AG09309 (cell line): Measurements from ENCODE around the gene LATS2.

Experiments
- DNase-seq: peaks from one replicate; pipeline ENCODE4 v3.0.0-alpha.2; 2010; ENCODE audit warnings: low read depth
- H3K4me3 ChIP-seq: 2 replicates; pipeline ENCODE4 v1.5.1; 2011; ENCODE audit warnings: mild to moderate bottlenecking, low read depth, low read length, moderate library complexity; ENCODE audit not compliant: control insufficient read depth
- TF ChIP-seq, protein P1 (sequence below): IDR thresholded peaks from 2 replicates; pipeline ENCODE4 v1.5.1; 2011; ENCODE audit warnings: mild to moderate bottlenecking, low read depth, low read length, inconsistent platforms; ENCODE audit not compliant: insufficient read depth, control insufficient read depth; ENCODE audit errors: missing control alignments

Gene LATS2

DNA sequence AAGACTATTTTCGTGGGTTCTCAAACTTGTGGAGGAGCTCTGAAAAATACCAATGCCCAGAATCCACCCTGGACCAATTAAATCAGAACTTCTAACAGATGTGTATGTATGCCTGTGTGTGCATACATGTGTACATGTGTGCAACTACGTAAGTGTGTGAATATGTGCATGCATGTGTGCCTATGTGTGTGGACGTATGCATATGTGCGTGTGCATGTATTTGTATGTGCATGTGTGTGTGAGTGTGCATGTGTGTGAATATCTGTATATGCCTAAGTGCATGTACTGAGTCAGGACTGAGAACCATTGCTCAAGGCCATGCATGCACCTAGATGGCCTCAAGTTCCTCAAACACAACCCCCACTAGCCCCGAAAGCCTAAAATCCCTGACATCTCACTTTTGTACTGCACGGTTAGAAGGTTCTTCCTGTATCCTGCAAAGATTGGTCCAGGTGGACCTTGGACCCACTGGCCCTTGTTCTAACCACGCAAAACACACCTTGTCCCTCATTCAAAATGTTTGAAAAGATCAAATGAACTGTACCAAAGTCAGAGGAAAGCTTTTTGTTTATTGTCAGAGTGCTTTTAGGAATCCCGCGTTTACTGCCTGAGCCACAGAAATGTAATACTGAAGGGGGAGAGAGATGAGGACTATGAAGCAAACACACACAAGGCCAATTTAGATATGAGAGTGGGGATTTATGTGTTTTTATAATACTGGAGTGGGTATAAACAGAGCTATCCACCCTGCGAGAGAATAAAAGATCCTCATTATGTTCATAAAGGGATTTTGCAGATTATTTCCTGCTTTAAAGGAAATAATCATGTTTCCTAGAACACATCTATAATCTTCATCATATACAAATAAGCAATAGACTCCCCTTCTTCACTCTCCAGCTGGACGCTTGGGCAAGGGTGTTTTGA lies 39.1 kb downstream of the LATS2 start:
- H3K4me3 ChIP-seq, result no peak overlapping the region
- TF ChIP-seq, protein P1, sequence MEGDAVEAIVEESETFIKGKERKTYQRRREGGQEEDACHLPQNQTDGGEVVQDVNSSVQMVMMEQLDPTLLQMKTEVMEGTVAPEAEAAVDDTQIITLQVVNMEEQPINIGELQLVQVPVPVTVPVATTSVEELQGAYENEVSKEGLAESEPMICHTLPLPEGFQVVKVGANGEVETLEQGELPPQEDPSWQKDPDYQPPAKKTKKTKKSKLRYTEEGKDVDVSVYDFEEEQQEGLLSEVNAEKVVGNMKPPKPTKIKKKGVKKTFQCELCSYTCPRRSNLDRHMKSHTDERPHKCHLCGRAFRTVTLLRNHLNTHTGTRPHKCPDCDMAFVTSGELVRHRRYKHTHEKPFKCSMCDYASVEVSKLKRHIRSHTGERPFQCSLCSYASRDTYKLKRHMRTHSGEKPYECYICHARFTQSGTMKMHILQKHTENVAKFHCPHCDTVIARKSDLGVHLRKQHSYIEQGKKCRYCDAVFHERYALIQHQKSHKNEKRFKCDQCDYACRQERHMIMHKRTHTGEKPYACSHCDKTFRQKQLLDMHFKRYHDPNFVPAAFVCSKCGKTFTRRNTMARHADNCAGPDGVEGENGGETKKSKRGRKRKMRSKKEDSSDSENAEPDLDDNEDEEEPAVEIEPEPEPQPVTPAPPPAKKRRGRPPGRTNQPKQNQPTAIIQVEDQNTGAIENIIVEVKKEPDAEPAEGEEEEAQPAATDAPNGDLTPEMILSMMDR, result no peak
- no peak for DNase-seq

GRCh38 chr13:21020581-21020980 lies 40.8 kb downstream of the LATS2 start:
- TF ChIP-seq, protein P1, result no peak
- DNase-seq, result no peak
- H3K4me3 ChIP-seq, result no peak overlapping the region

DNA sequence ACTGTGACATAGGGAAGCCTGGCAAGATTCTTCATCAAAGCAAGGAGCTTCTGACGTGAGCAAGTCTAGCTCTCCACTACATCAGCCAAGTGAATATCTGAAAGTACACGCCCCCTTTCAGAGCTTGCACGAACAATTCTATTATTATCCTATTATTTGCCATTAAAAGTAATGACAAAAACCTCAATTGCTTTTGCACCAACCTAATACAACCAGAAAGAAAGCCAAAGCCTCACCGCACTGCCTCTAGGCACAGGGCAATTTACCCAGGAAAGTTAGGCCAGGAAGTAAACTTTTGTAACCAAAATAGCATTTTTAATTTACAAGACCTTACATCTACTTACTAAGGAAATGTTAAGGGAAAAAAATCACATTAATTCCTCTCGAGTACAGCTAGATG lies 41.2 kb downstream of the LATS2 start:
- TF ChIP-seq, protein P1, result no peak
- H3K4me3 ChIP-seq, result no peak overlapping the region
- no peak for DNase-seq

DNA sequence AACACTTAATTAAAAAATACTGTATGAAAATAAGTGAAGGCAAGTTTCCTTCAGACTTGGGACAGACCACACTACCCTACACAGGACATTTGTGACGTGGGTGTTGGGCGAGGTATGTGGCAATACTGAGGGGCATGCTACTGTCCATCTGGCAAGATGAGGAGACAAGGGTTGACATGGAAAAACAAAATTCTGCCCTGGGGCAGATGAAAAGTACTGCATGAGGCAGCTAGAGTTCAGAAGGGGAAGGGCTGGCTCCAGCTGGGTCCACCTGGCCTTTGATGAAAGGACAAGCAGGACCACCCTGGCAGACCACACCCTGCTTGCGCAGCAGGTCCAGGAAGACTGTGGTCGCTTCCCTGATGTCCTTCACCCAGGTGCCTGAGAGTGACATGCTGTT lies 43.2 kb downstream of the LATS2 start:
- no peak for DNase-seq
- no peak overlapping the region for H3K4me3 ChIP-seq
- TF ChIP-seq, protein P1, result no peak

- no peak overlapping the region for H3K4me3 ChIP-seq
- TF ChIP-seq, protein P1, result no peak
- DNase-seq, result no peak
Measured at GRCh38 chr13:21016487-21016886, 44.9 kb downstream of the LATS2 start.

DNA sequence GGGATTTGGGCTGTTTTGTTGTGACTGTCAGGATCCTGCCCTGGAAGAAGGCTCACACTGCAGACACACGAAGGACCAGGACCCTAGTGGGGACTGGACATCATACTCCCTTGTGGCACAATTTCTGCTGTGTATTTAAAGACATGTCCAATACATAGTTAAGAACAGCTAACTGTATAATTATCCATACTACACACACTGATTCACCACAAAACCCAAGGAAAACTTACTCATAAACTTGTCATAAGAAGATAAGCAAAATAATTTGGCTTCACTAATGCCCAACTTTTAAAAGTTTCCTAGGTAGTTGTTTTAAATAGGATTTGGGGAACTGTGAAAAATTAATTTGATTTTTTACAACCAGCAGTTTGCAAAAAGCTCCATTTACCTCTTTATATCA lies 46.1 kb downstream of the LATS2 start:
- DNase-seq, result no peak
- TF ChIP-seq, protein P1, result no peak
- no peak overlapping the region for H3K4me3 ChIP-seq
